Stimulated activated CD4-positive, alpha-beta T cell treated with anti-CD3 and anti-CD28 coated beads, Interleukin-15, amount 100 ng/mL, for 48 hours (primary cell): Measurements from ENCODE around the gene SMURF1.

Source experiments
- DNase-seq, 2 donors: peaks; one replicate each; pipeline ENCODE4 v3.0.0-alpha.2; 2020; ENCODE audit warnings: low read depth in 2 of 2

Gene SMURF1

DNA sequence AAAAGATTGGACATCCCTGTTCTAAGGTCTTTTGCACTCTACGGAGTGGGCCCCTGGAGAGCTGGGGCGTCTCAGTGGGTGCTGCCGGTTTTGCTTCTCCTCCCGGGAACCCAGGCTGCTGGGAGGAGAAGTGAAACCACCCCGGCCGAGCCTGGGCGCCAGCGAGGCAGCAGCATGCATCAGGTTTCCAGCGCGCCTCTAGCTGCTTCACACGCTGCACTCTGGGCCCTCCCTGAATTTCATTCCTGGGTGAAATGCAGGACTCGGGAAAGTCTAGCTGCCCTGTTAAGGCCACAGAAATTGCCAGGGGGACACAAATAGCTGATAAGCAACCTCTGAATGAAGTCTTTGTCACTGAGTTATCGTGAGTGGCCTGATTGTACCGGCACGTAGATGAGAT is 138.1 kb downstream of the SMURF1 start:
- DNase-seq, result no peak

DNA sequence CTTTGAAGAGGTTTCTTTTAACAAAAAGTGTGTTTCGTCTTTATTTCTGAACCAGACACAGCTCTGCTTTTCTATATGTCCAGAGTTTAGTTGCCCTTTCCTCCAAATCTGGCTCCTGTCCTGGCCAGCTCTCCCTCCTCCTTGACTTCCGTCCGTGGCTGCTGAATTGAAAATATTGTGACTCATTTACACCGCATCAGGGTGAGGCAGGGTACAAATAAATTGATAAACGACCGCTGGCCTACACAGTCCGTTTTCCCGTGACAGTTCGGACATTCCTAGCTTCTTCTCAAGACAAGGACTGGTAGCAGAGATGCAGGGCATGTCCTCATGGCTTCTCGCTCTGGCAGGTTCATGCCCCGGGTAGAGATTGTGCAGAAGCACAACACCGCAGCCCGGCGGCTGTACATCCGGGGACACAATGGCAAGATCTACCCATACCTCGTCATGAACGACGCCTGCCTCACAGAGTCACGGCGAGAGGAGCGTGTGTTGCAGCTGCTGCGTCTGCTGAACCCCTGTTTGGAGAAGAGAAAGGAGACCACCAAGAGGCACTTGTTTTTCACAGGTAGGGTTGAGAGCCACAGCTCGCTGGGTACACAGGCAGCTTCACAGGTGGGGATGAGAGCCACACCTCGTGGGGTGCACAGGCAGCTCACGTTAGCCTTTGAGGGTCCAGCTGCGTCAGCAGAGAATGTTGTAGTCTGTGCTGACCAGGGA is 139.0 kb downstream of the SMURF1 start:
- no peak for DNase-seq

DNA sequence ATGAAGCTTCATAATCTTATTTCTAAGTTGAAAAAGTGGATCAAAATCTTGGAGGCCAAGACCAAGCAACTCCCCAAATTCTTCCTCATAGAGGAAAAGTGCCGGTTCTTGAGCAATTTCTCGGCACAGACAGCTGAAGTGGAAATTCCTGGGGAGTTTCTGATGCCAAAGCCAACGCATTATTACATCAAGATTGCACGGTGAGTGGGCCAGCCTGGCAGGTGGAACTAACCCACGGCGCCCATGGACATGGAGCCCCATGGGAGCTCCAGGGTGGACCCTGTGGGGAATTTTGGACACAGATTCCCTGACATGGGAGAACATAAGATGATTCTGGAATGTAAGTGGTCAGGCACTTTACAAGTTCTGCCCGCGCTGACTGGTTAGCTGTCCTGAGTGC is 139.7 kb downstream of the SMURF1 start:
- DNase-seq, result no peak

GRCh38 chr7:99003419-99003818 is 140.5 kb downstream of the SMURF1 start:
- no peak for DNase-seq

- DNase-seq, result no peak
These were observed 141.1 kb downstream of the SMURF1 start for GRCh38 chr7:99002827-99003212.

- DNase-seq, result no peak
These were observed 141.6 kb downstream of the SMURF1 start for GRCh38 chr7:99002148-99002826.

DNA sequence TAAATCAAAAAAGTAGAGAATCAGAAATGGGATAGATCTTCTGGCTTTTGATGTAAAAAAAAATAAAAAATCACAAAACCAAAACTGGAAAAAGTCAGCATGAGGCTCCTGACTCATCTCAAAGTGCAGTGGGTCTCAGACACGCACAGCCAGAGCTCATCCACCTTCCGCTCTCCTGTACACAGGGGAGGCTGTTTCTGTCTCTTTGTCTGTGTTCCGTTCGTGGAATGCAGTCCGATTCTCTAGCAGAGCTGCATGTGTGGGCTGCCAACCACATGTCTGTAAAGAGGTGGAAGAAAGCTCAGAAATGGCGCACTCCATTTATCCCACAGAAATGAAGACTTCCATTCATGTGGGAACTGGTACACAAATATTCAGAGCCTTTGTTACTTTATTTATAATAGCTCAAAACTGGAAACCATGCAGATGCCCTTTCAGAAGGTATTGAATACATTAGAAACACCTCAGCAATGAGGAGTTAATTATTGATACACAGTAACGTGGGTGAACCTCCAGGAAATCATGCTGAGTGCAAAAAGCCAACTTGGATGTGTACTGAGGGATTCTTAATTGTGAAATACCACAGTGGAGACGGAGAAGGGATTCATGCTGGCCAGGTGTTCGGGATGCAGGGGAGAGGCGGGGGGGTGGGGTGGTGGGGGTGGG is 142.3 kb downstream of the SMURF1 start:
- DNase-seq, result no peak

GRCh38 chr7:99000904-99001465 is 142.9 kb downstream of the SMURF1 start:
- DNase-seq, result no peak

GRCh38 chr7:99000196-99000903 is 143.6 kb downstream of the SMURF1 start:
- DNase-seq, result no peak

- no peak for DNase-seq
These were observed 144.8 kb downstream of the SMURF1 start for GRCh38 chr7:98998821-98999725.

GRCh38 chr7:98997846-98998245 is 146.1 kb downstream of the SMURF1 start:
- no peak for DNase-seq

- DNase-seq, result no peak
These were observed 147.8 kb downstream of the SMURF1 start for GRCh38 chr7:98996150-98996552.

DNA sequence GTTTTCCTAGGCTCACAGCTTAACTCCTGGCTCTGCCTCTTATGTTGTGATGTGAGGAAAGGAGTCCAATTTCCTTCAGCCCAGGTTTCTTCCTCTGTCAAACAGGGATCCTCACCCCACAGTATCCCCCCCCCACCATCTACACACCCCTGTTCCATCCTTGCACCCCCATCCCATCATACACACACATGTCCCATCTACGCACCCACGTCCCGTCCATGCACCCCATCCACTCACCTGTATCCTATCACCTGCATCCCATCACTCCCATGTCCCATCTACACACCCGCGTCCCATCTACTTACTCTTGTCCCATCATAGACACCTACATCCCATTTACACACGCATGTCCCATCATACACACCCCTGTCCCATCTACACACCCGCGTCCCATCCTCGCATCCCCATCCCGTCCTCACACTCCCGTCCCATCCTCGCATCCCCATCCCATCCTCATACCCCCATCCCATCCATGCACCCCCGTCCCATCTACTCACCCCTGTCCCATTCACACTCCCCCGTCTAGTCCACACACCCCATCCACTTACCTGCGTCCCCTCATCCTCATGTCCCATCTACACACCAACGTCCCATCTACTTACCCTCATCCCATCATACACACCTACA is 148.3 kb downstream of the SMURF1 start:
- DNase-seq, result no peak

- no peak for DNase-seq
These were observed 148.8 kb downstream of the SMURF1 start for GRCh38 chr7:98995111-98995510.

GRCh38 chr7:98994046-98994944 is 149.6 kb downstream of the SMURF1 start:
- DNase-seq, result no peak

DNA sequence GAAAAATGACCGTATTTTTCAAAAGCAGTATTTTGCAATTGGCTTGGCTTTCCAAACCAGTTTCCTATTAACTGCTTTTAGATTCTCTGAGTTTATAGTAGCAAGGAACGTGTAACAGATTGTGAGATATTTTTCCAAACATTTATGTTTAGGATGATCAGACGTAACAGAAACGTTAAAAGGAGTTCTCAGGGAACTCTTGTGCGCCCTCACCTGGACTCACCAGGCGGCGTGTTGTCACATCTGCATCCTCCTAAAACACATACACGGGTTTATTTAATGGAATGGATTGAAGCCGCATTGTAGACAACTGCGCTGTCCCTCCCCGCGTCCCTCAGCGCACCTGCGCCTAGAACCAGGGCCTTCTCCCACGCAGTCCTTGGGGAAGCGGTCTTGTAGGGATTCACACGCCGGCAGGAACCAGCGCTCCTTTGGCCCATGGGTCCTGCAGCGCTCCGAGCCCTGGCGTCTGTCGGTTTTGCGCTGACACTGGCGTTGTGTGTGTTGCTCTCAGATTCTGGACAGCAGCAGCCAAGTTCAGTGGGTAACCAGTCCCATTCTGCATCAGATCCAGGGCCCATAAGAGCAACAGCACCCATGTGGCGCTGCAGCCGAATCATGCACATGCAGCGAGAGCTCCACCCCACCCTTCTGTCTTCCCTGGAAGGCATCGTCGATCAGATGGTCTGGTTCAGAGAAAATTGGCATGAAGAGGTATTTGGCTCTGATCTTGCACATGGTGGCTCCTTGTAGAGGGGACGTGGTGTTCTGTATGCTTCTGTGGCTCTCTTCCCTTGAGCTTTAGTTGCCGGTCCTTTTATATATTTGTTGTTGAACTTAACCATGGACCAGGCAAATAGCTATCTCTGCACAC is 150.6 kb downstream of the SMURF1 start:
- no peak for DNase-seq

DNA sequence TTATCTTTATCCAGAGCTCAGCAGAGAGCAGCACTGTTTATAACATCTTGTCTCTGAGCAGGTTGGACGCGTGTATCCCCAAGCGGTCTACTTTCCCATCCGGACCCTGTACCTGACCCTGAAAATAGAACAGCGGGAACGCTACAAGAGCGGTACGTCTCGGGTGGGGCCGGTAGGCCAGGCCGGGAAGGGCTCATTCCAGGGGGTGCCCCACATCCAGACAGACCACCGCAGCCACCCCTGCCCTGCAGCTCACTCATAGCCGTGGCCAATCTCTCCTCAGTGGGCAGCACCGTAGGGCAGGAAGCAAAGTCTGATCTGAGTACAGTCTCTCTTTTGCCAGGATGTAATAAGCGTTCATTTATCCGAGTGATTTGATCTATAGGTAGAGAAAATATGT is 151.8 kb downstream of the SMURF1 start:
- no peak for DNase-seq

DNA sequence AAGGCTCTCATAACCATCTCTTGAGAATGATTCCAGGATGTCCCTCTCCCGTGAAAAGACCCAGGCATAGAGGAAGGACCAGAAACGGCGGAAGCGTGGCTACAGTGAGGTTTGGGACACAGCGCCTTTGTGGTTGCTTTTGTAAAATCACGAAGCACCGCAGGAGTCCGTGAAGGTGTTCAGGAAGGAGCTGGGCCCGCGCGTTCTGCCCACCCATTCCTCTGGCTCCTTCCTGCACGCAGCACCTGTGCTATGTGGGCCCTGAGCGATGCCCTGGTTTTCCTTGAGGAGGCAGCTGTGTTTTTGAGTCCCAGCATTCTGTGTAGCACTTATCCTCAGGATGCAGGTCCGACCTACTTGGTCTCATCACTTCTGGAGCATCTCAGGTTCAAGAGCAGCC is 152.8 kb downstream of the SMURF1 start:
- no peak for DNase-seq

DNA sequence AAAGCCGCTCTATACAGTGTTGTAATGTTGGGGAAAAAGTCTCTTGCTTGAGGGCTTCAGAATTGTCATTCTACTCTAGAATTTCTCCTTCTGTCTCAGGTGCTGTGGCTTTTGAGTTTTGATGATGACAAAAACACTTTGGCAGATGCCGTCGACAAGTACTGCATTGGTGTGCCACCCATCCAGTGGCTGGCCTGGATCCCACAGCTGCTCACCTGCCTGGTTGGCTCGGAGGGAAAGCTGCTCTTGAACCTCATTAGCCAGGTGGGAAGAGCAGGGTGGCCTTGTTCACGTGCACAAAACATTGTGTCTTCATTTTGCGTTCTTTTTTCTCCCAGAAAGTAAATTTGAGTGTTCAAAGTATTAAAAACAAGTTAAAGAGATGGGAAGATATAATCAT is 153.6 kb downstream of the SMURF1 start:
- no peak for DNase-seq
